ENCODE data around the gene CEND1. TPM values are rescaled to one million over a fixed set of nuclear protein-coding genes. Genes with fewer than 3 reads are reported as not detected.

Gene CEND1
- total RNA-seq, 4 donors from 2014 or later: 0.44 to 0.45 TPM; not detected in 2

DNA sequence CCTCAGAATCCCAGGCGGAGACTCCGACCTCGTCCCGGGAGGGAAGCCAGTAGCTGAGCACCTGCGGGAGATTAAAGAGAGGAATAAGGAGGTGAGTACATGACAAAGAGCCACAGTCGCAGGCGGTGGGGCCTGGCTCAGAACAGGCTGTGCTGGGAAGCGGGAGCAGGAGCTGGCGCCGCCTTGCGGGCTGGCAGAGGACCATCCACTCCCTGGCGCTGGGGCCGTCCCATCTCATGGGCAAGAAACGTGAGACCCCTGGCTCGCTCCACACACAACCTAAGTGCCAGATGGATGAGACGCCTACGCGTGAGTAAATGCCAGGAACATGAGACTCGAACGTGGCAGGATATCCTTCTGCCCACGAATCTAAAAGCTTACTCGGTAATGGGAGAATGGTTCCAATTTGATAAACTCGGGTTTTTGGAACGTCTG, 6.3 kb downstream of the CEND1 start:
- Histone ChIP-seq H3K9me3 (no peaks in the 10 kb centered on the region), H3K27me3 (no peaks in the 10 kb centered on the region), H3K4me1 (peaks cover 0 to 12% of the 10 kb centered on the region in 2 donors), H3K4me3 (replicated peaks in 1 of 3) (no peak overlapping the region), H3K27ac (no peak overlapping the region), H3K36me3 (no peaks in the 10 kb centered on the region)
- WGBS, 2 donors: 8 to 28% methylated on average over 20 to 22 of the region's 24 CpGs
- DNase-seq: peak; percentile 87 to 92
- intact Hi-C loops (cut with DNase I): no loop called here
- TF ChIP-seq, protein P1, sequence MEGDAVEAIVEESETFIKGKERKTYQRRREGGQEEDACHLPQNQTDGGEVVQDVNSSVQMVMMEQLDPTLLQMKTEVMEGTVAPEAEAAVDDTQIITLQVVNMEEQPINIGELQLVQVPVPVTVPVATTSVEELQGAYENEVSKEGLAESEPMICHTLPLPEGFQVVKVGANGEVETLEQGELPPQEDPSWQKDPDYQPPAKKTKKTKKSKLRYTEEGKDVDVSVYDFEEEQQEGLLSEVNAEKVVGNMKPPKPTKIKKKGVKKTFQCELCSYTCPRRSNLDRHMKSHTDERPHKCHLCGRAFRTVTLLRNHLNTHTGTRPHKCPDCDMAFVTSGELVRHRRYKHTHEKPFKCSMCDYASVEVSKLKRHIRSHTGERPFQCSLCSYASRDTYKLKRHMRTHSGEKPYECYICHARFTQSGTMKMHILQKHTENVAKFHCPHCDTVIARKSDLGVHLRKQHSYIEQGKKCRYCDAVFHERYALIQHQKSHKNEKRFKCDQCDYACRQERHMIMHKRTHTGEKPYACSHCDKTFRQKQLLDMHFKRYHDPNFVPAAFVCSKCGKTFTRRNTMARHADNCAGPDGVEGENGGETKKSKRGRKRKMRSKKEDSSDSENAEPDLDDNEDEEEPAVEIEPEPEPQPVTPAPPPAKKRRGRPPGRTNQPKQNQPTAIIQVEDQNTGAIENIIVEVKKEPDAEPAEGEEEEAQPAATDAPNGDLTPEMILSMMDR (IDR thresholded peaks at IDR 0.05): peak; percentile 17 to 82 (median 61)
- TF ChIP-seq POLR2A (IDR thresholded peaks at IDR 0.05): peak in 1 of 2 donors; percentile 27

GRCh38 chr11:782264-783174, 7.4 kb downstream of the CEND1 start:
- no peak for TF ChIP-seq POLR2A (IDR thresholded peaks at IDR 0.05)
- TF ChIP-seq, protein P1 (IDR thresholded peaks at IDR 0.05): no peak
- WGBS, 2 donors: 72 to 86% methylated on average over 24 to 27 of the region's 36 CpGs

GRCh38 chr11:779955-780532, 9.8 kb downstream of the CEND1 start:
- H3K4me1 ChIP-seq: peaks cover 6 to 24% of the 10 kb centered on the region in 2 donors
- no peak overlapping the region for H3K4me3 ChIP-seq (replicated peaks in 1 of 3)
- no peaks in the 10 kb centered on the region for H3K36me3 ChIP-seq
- 91 to 98% methylated on average over 11 to 15 of the region's 16 CpGs for WGBS, 2 donors
- intact Hi-C loops (cut with DNase I): no loop called here
- TF ChIP-seq, protein P1 (IDR thresholded peaks at IDR 0.05): no peak
- no peak for TF ChIP-seq POLR2A (IDR thresholded peaks at IDR 0.05)
- no peak overlapping the region for H3K27ac ChIP-seq
- no peaks in the 10 kb centered on the region for H3K27me3 ChIP-seq
- no peaks in the 10 kb centered on the region for H3K9me3 ChIP-seq
- no peak for DNase-seq

More at GRCh38 chr11:782264-783174, 7.4 kb downstream of the CEND1 start:
- Histone ChIP-seq H3K27ac (no peak overlapping the region), H3K4me3 (replicated peaks in 1 of 3) (no peak overlapping the region), H3K27me3 (no peaks in the 10 kb centered on the region), H3K36me3 (no peaks in the 10 kb centered on the region), H3K4me1 (peaks cover 0 to 17% of the 10 kb centered on the region in 2 donors), H3K9me3 (no peaks in the 10 kb centered on the region)
- intact Hi-C loops (cut with DNase I): no loop called here
- no peak for DNase-seq

DNA sequence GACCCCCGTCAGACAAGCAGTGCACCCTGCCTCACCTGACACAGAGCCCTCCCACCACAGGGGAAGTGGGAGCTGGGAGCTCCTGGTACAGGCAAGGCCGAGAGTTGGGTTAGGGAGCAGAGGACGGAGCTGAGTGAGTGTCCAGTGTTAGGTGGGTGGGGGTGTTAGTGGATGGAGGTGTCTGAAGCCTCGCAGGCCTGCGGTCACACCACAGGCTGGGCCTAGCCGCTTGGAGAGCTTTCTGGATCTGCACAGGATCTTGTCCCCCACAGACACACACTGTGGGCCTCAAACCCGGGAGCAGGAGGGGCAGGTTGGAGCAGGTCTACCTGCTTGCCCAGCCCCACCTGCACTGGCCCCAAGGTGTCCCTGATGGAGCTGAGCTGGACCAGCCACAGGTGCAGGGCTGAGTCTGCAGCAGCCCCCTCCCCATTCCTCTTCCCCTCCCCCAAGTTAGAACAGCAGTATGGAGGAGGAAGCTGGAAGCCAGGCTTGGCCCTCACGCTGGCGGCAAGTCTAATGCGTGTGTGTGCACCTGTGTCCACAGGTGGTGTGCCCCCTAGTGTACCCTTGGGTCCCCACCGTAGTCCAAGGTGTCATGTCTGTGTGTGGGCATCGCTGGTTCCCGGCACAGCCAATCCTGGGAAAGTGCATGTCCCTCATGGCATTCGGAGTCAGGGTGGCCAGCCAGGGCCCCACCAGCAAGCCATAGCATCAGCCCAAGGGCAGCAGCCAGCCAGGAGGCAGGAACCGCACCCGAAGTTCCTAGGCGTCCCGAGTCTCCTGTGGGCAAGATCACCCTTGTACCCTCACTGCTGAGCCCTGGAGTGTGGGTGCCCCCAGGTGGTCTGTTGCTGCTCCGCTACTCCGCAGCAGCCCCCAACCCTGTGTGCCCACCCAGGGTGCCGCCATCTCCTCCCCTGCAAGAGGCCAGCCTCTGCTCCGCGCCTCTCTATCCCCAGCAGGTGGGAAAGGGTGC, 10.6 kb downstream of the CEND1 start:
- TF ChIP-seq, protein P1 (IDR thresholded peaks at IDR 0.05): no peak
- no peak for TF ChIP-seq POLR2A (IDR thresholded peaks at IDR 0.05)
- H3K27ac ChIP-seq: no peak overlapping the region
- no peaks in the 10 kb centered on the region for H3K36me3 ChIP-seq
- H3K27me3 ChIP-seq: no peaks in the 10 kb centered on the region
- WGBS, 2 donors: 94 to 97% methylated on average over 15 to 21 of the region's 23 CpGs
- H3K9me3 ChIP-seq: no peaks in the 10 kb centered on the region
- H3K4me3 ChIP-seq (replicated peaks in 1 of 3): no peak overlapping the region
- no peak for DNase-seq
- peaks cover 6 to 24% of the 10 kb centered on the region in 2 donors for H3K4me1 ChIP-seq
- intact Hi-C loops (cut with DNase I): no loop called here

Data from thyroid gland (tissue), 4 donors.